ENCODE measurements around the gene KRT12. TPM values are rescaled to one million over a fixed set of nuclear protein-coding genes. Genes with fewer than 3 reads are reported as not detected.

The KRT12 gene
- total and polyA plus RNA-seq, 9 of the 15 experiments (the other 6 are each of a cell fraction or from before 2014, with no cell fraction given): 0.18 to 7.0 (median 2.2) TPM

DNA sequence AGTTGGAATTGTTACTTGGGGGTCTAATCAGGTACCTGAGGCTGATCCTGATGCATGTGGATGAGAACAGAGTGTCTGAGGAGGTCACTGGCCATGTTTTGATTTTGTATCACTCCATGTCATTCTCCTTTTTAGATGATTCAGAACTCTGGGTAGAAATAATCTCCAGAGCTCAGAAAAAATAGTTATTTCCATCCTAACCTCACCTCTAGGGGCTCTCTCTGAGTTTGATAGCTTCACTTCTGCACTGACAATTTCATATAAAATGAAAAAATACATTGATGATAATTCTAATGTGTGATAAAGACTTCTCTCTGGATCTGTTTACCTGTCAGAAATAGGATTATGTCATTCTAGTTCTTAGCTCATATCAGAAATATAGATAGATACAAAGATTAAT lies 6.2 kb upstream of the KRT12 start (continued):
- TF ChIP-seq NR2C1 (IDR thresholded peaks at IDR 0.05) (no peak), NR2C1 (tag; IDR thresholded peaks at IDR 0.05) (no peak), HDGF (IDR thresholded peaks at IDR 0.05) (no peak), PTRF (tag; IDR thresholded peaks at IDR 0.05) (no peak), FIP1L1 (IDR thresholded peaks at IDR 0.05; ENCODE audit: low read depth, low read length, poor library complexity, severe bottlenecking) (no peak), POLR2B (IDR thresholded peaks at IDR 0.05; ENCODE audit: low read depth, partially characterized antibody) (no peak), MYNN (IDR thresholded peaks at IDR 0.05) (no peak), MYNN (CRISPR knock-in tag; IDR thresholded peaks at IDR 0.05) (no peak), MTA3 (IDR thresholded peaks at IDR 0.05; ENCODE audit: borderline replicate concordance) (no peak)
- TF ChIP-seq, protein P1, sequence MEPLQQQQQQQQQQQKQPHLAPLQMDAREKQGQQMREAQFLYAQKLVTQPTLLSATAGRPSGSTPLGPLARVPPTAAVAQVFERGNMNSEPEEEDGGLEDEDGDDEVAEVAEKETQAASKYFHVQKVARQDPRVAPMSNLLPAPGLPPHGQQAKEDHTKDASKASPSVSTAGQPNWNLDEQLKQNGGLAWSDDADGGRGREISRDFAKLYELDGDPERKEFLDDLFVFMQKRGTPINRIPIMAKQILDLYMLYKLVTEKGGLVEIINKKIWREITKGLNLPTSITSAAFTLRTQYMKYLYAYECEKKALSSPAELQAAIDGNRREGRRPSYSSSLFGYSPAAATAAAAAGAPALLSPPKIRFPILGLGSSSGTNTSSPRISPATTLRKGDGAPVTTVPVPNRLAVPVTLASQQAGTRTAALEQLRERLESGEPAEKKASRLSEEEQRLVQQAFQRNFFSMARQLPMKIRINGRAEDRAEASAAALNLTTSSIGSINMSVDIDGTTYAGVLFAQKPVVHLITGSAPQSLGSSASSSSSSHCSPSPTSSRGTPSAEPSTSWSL (CRISPR knock-in tag; IDR thresholded peaks at IDR 0.05; ENCODE audit: borderline replicate concordance): no peak

DNA sequence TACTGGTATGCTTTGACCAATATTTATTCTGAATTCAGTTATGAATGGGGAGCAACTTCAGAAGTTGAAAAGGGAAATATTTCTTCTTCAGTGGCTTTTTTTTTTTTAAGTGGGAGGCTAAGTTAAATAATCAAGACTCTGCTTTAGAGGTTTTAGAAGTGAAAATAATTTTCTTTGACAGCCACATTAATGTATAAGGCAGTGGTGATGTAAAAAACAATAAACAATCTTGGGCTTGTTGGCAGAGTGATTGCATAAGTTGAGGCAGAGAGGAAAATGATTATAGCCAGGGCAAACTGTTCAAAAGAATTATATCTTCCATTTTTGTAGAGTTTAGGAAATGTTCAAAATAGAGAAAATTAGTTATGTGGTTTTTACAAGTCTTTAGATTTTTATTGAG lies 5.4 kb upstream of the KRT12 start:
- POLR2A ChIA-PET: no interaction called here
- ATAC-seq (no peak), DNase-seq (ENCODE audit: extremely low read depth in 1 of 4, low spot score in 3 of 4) (no peak), FAIRE-seq (no peak)
- in situ Hi-C loops (cut with MboI) (no loop called here), intact Hi-C loops (cut with micrococcal nuclease) (no loop called here)
- Histone ChIP-seq H3K9ac (ENCODE audit: insufficient read depth in 1 of 2, low read depth in 2 of 2, low read length in 2 of 2) (no peak overlapping the region), H3K27ac (ENCODE audit: extremely low read depth, low read depth, low read length) (no peak overlapping the region), H3K79me2 (ENCODE audit: control insufficient read depth, insufficient read depth, low read length) (no peaks in the 10 kb centered on the region), H3K4me1 (replicated peaks in 1 of 2; ENCODE audit: control insufficient read depth in 2 of 2, insufficient read depth in 2 of 2, low read length in 2 of 2) (no peaks in the 10 kb centered on the region), H3K4me2 (ENCODE audit: insufficient read depth, low read length) (no peak overlapping the region), H3K9me1 (ENCODE audit: control insufficient read depth, insufficient read depth, low read length) (no peaks in the 10 kb centered on the region), H3K27me3 (ENCODE audit: control insufficient read depth in 2 of 2, insufficient read depth in 2 of 2, low read length in 2 of 2) (no peaks in the 10 kb centered on the region), H2AFZ (ENCODE audit: low read depth, low read length) (no peak overlapping the region), H3K4me3 (no peak overlapping the region), H3K36me3 (ENCODE audit: control insufficient read depth, insufficient read depth, low read length) (no peaks in the 10 kb centered on the region), H3K9me3 (replicated peaks; ENCODE audit: control insufficient read depth, insufficient read depth, low read depth, low read length) (no peaks in the 10 kb centered on the region), H4K20me1 (replicated peaks; ENCODE audit: control insufficient read depth, insufficient read depth, low read length) (no peaks in the 10 kb centered on the region)
- CTCF ChIA-PET (ENCODE audit: low intra/inter-chr PET ratio): no interaction called here
- TF ChIP-seq DMBX1 (CRISPR knock-in tag; IDR thresholded peaks at IDR 0.05; ENCODE audit: borderline replicate concordance): no peak
- no TSS peak for BruUV-seq (replicated peaks)
